H1 (cell line): ENCODE measurements around the gene CRABP2. TPM values are rescaled to one million over a fixed set of nuclear protein-coding genes. Genes with fewer than 3 reads are reported as not detected.

Source experiments
- CTCF ChIA-PET: fragments of 300-600 bp; sonication (Branson Sonifier 250); formaldehyde crosslinking; loops from one replicate; lab custom pipeline; 2021; ENCODE audit not compliant: partially characterized antibody; lab: Charles Lee
- POLR2A ChIA-PET: fragments of 300-600 bp; sonication (Branson Sonifier 250); formaldehyde crosslinking; loops from one replicate; lab custom pipeline; 2021; ENCODE audit warnings: inconsistent platforms; ENCODE audit not compliant: partially characterized antibody; lab: Charles Lee
- DNase-seq, 2 experiments: peaks; one replicate each; pipeline versions ENCODE4 v3.0.0 to v3.0.0-alpha.2; 2010 to 2022; ENCODE audit warnings: low spot score in 2 of 2, low read depth in 1 of 2, mixed read lengths in 1 of 2
- FAIRE-seq: peaks from 2 replicates; lab custom pipeline; 2011; peaks lifted over from hg19 to GRCh38; lab: Jason Lieb, UNC
- H2AFZ ChIP-seq: 2 replicates; pipeline ENCODE4 v1.8.1; 2012; ENCODE audit warnings: low read length, inconsistent platforms
- H2AK5ac ChIP-seq: 2 replicates; pipeline ENCODE4 v1.6.1; 2013; ENCODE audit warnings: low read depth, low read length
- H2BK120ac ChIP-seq: replicated peaks from 2 replicates; pipeline ENCODE3; 2013; ENCODE audit warnings: low read depth, low read length, inconsistent platforms
- H2BK12ac ChIP-seq: 2 replicates; pipeline ENCODE4 v1.6.1; 2013; ENCODE audit warnings: low read depth, low read length
- H2BK15ac ChIP-seq: 2 replicates; pipeline ENCODE4 v1.6.1; 2013; ENCODE audit warnings: low read length
- H2BK20ac ChIP-seq: 2 replicates; pipeline ENCODE4 v1.6.1; 2013; ENCODE audit warnings: low read length
- H2BK5ac ChIP-seq: 2 replicates; pipeline ENCODE4 v1.6.1; 2013; ENCODE audit warnings: low read depth, low read length
- H3K14ac ChIP-seq: 2 replicates; pipeline ENCODE4 v1.6.1; 2013; ENCODE audit warnings: inconsistent platforms; ENCODE audit not compliant: insufficient read length
- H3K18ac ChIP-seq: 2 replicates; pipeline ENCODE4 v1.6.1; 2013; ENCODE audit warnings: low read length; ENCODE audit errors: extremely low read depth
- H3K23ac ChIP-seq: 2 replicates; pipeline ENCODE4 v1.6.1; 2013; ENCODE audit warnings: inconsistent platforms; ENCODE audit not compliant: insufficient read length
- H3K23me2 ChIP-seq: 2 replicates; pipeline ENCODE4 v1.6.1; 2013; ENCODE audit warnings: low read depth, low read length
- H3K27ac ChIP-seq: 2 replicates; pipeline ENCODE4 v1.6.1; 2011; ENCODE audit warnings: low read depth, low read length, inconsistent platforms
- H3K27me3 ChIP-seq, 4 experiments: replicated peaks in 1 of 4; 1 replicate in 1 of 4; 2 replicates in 3 of 4; pipeline versions ENCODE4 v1.6.1 to v1.8.1; 2011 to 2013; ENCODE audit warnings: low read length in 3 of 4, mild to moderate bottlenecking in 3 of 4, inconsistent platforms in 2 of 4, mixed read lengths in 2 of 4, moderate library complexity in 1 of 4; ENCODE audit not compliant: control insufficient read depth in 3 of 4, insufficient read depth in 3 of 4; ENCODE audit errors: extremely low read depth in 1 of 4
- H3K36me3 ChIP-seq, 4 experiments: 2 replicates each; pipeline versions ENCODE4 v1.6.1 to v1.8.1; 2011 to 2013; ENCODE audit warnings: mild to moderate bottlenecking in 4 of 4, low read length in 3 of 4, moderate library complexity in 2 of 4, control low read depth in 1 of 4, inconsistent platforms in 1 of 4; ENCODE audit not compliant: insufficient read depth in 4 of 4, control insufficient read depth in 2 of 4
- H3K4ac ChIP-seq: replicated peaks from 2 replicates; pipeline ENCODE3; 2013; ENCODE audit warnings: low read length, low read depth, mixed read lengths, inconsistent platforms; ENCODE audit not compliant: insufficient read length
- H3K4me1 ChIP-seq, 4 experiments: replicated peaks in 1 of 4; 1 replicate in 1 of 4; 2 replicates in 3 of 4; pipeline versions ENCODE4 v1.6.1 to v1.8.1; 2011 to 2013; ENCODE audit warnings: low read length in 3 of 4, inconsistent platforms in 2 of 4, mixed read lengths in 1 of 4; ENCODE audit not compliant: insufficient read depth in 4 of 4, control insufficient read depth in 3 of 4
- H3K4me2 ChIP-seq, 2 experiments: 2 replicates each; pipeline versions ENCODE4 v1.6.1 to v1.8.1; 2011 to 2013; ENCODE audit warnings: low read depth in 2 of 2, low read length in 2 of 2, control low read depth in 1 of 2, inconsistent platforms in 1 of 2, mild to moderate bottlenecking in 1 of 2; ENCODE audit not compliant: insufficient read depth in 1 of 2
- H3K4me3 ChIP-seq, 4 experiments: fragments of 200-600, 300-600 bp in 1 of 4; sonication (generic), shearing (Covaris generic), sonication (Bioruptor Twin) in 1 of 4; 2 replicates each; pipeline versions ENCODE4 v1.5.1 to v1.8.1; 2011 to 2016; ENCODE audit warnings: low read length in 4 of 4, low read depth in 3 of 4, control low read depth in 2 of 4, inconsistent platforms in 2 of 4, mild to moderate bottlenecking in 2 of 4, mixed read lengths in 1 of 4, moderate library complexity in 1 of 4; ENCODE audit not compliant: insufficient read depth in 2 of 4; ENCODE audit errors: extremely low read depth in 1 of 4
- H3K56ac ChIP-seq: replicated peaks from 2 replicates; pipeline ENCODE3; 2013; ENCODE audit warnings: low read depth, mild to moderate bottlenecking, mixed read lengths, low read length, inconsistent platforms; ENCODE audit not compliant: insufficient read length
- H3K79me1 ChIP-seq: 2 replicates; pipeline ENCODE4 v1.6.1; 2013; ENCODE audit warnings: low read depth, low read length, control low read depth
- H3K79me2 ChIP-seq, 2 experiments: 2 replicates each; pipeline versions ENCODE4 v1.6.1 to v1.8.1; 2012 to 2013; ENCODE audit warnings: low read length in 2 of 2, mild to moderate bottlenecking in 2 of 2, inconsistent platforms in 1 of 2; ENCODE audit not compliant: insufficient read depth in 2 of 2, control insufficient read depth in 1 of 2
- H3K9ac ChIP-seq, 4 experiments: replicated peaks in 1 of 4; 1 replicate in 1 of 4; 2 replicates in 3 of 4; pipeline versions ENCODE4 v1.6.1 to v1.8.1; 2011 to 2013; ENCODE audit warnings: low read depth in 3 of 4, low read length in 3 of 4, control low read depth in 2 of 4, mild to moderate bottlenecking in 2 of 4, moderate library complexity in 2 of 4, inconsistent platforms in 1 of 4; ENCODE audit errors: extremely low read depth in 1 of 4
- H3K9me3 ChIP-seq, 2 experiments: 2 replicates each; pipeline versions ENCODE4 v1.6.1 to v1.8.1; 2012 to 2013; ENCODE audit warnings: mild to moderate bottlenecking in 2 of 2, moderate library complexity in 2 of 2, control low read depth in 1 of 2, inconsistent platforms in 1 of 2, low read depth in 1 of 2, low read length in 1 of 2, mixed read lengths in 1 of 2; ENCODE audit not compliant: insufficient read depth in 2 of 2
- H4K20me1 ChIP-seq, 2 experiments: replicated peaks in 1 of 2; 2 replicates each; pipeline versions ENCODE3 to v1.8.1; 2011 to 2013; ENCODE audit warnings: inconsistent platforms in 2 of 2, low read length in 2 of 2, mild to moderate bottlenecking in 1 of 2; ENCODE audit not compliant: insufficient read depth in 2 of 2, control insufficient read depth in 1 of 2
- H4K5ac ChIP-seq: 2 replicates; pipeline ENCODE4 v1.6.1; 2013; ENCODE audit warnings: low read length, low read depth, mixed read lengths, inconsistent platforms; ENCODE audit not compliant: insufficient read length
- H4K8ac ChIP-seq: 2 replicates; pipeline ENCODE4 v1.8.0; 2013; ENCODE audit warnings: mild to moderate bottlenecking, moderate library complexity, low read length, inconsistent platforms; ENCODE audit not compliant: insufficient read depth; ENCODE audit errors: extremely low read depth
- H4K91ac ChIP-seq: replicated peaks from 2 replicates; pipeline ENCODE3; 2013; ENCODE audit warnings: low read length, mixed read lengths, inconsistent platforms; ENCODE audit not compliant: insufficient read length
- CEBPB ChIP-seq: IDR thresholded peaks from 2 replicates; pipeline ENCODE4 v1.6.1; 2012; ENCODE audit warnings: low read depth, low read length
- POLR2AphosphoS5 ChIP-seq: IDR thresholded peaks from 2 replicates; pipeline ENCODE4 v1.6.1; 2011; ENCODE audit warnings: low read depth, low read length
- WGBS, 2 experiments: shearing (Covaris generic) in 1 of 2; methylation state at CpG; one replicate each; pipeline versions ENCODE4 v1.1.6 to v1.1.7; 2013 to 2015; ENCODE audit warnings: low lambda C conversion rate in 2 of 2, mixed read lengths in 2 of 2, inconsistent platforms in 1 of 2, low coverage in 1 of 2, missing lambda C conversion rate in 1 of 2; ENCODE audit not compliant: insufficient replicate concordance in 2 of 2, insufficient coverage in 1 of 2, insufficient read length in 1 of 2; ENCODE audit errors: extremely low coverage in 1 of 2, missing lambda C conversion rate in 1 of 2; 5-methylcytosine and 5-hydroxymethylcytosine counted together
- polyA plus RNA-seq, 7 experiments: library from polyadenylated mRNA; depleted of rRNA in 3 of 7; stranded (reverse) in 5 of 7; unstranded in 2 of 7; fragments of >200 nt in 5 of 7; fragments of 200-250 nt in 2 of 7; gene quantifications; 1 replicate in 5 of 7; 2 replicates in 1 of 7; 4 replicates in 1 of 7; pipeline versions ENCODE4 v1.2.1 to v1.2.3, GENCODE V29; 2011 to 2013; ENCODE audit warnings: missing spikeins in 2 of 7, mixed read lengths in 2 of 7
- total RNA-seq: library from RNA; stranded (reverse); fragmentation: NEBNext Ultra II Directional; extraction: Animal tissue kit (Norgen Biotek cat#: 25700); gene quantifications from 2 replicates; pipeline ENCODE4 v1.2.1, GENCODE V29; 2021

Gene CRABP2
- total and polyA plus RNA-seq, 2 of the 8 experiments (the other 6 are each of a cell fraction or from before 2014, with no cell fraction given), result 69.2 to 119 TPM

- peak overlapping the region; percentile 6; the same call in 1 of the 2 replicates for H2BK5ac ChIP-seq
- peak overlapping the region; percentile 29; the same call in 1 of the 2 replicates for H2AK5ac ChIP-seq
- FAIRE-seq, result no peak
- DNase-seq, result no peak
- H3K4ac ChIP-seq, result no peak overlapping the region
- ChIA-PET CTCF (interaction anchor here (1.1 to 66.0 kb wide), 5 partner anchors 5 to 215 kb away, joined by 3 to 4284 read pairs (median 18); partner anchors contain the start of genes CRABP2, ISG20L2, METTL25B and NES), POLR2A (interaction anchor here (0.9 to 16.9 kb wide), 11 partner anchors 9 to 49 kb away, joined by 3 to 530 read pairs (median 13); partner anchors contain the start of genes HDGF, ISG20L2, METTL25B and MRPL24)
- peak overlapping the region; percentile 97 for H2BK15ac ChIP-seq
- no peaks in the 10 kb centered on the region for H3K9me3 ChIP-seq
- H4K20me1 ChIP-seq, result no peaks in the 10 kb centered on the region
- H3K14ac ChIP-seq, result no peak overlapping the region
- H3K79me1 ChIP-seq, result no peaks in the 10 kb centered on the region
- WGBS, 2 experiments, result 86% methylated on average over 11 of the region's 11 CpGs; no CpG with 5 or more reads in 1 of the 2 experiments
- no peak overlapping the region for H4K5ac ChIP-seq
- H3K79me2 ChIP-seq, result peaks cover 0 to 1% of the 10 kb centered on the region in 2 experiments; a peak in 1 of 4 replicates
- no peak overlapping the region for H3K23ac ChIP-seq
- H3K4me1 ChIP-seq, result peaks cover 18 to 50% (median 38%) of the 10 kb centered on the region in 4 experiments
- H2AFZ ChIP-seq, result no peak overlapping the region
- no peaks in the 10 kb centered on the region for H3K36me3 ChIP-seq
- TF ChIP-seq CEBPB (no peak), POLR2AphosphoS5 (no peak)
- peaks cover 0 to 4% (median 2%) of the 10 kb centered on the region in 4 experiments; a peak in 2 of 7 replicates for H3K27me3 ChIP-seq
- H3K4me2 ChIP-seq, result peak overlapping the region; percentile 46 to 77; a peak in 3 of 4 replicates
- H2BK120ac ChIP-seq, result peak overlapping the region; percentile 15
- peaks cover 22% of the 10 kb centered on the region; the same call in 1 of the 2 replicates for H3K23me2 ChIP-seq
- peak overlapping the region; percentile 88; the same call in 1 of the 2 replicates for H2BK12ac ChIP-seq
- no peak overlapping the region for H3K27ac ChIP-seq
- H3K9ac ChIP-seq, result no peak overlapping the region; a peak in 1 of 7 replicates
- peak overlapping the region; percentile 32 for H4K91ac ChIP-seq
- H4K8ac ChIP-seq, result no peak overlapping the region
- no peak overlapping the region for H3K56ac ChIP-seq
- no peak overlapping the region; a peak in 1 of 8 replicates for H3K4me3 ChIP-seq
- peak overlapping the region; percentile 65 for H3K18ac ChIP-seq
- H2BK20ac ChIP-seq, result no peak overlapping the region; the same call in none of the 2 replicates
Measured at GRCh38 chr1:156709757-156710489, 4.5 kb upstream of the CRABP2 start.
